ENCODE results near the gene TRIML2.

The TRIML2 gene

DNA sequence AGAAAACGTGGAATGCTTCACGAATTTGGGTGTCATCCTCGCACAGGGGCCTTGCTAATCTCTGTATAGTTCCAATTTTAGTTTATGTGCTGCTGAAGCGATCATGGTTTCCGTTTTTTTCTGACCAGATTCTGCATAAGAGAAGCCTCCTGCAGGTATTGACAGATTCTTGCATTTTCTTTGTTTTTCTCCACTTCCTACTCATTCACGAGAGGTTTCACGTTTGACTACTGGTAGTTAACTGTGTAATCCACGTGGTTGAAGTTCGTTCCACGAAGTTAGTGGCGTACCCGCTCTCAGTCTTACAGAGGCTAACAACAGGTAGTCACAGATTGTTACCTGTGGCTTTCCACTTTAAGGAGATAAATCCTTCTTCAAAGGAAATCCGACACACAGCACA, 12.1 kb upstream of the TRIML2 start:
- no peak for TF ChIP-seq ZFX (IDR thresholded peaks at IDR 0.05)
- TF ChIP-seq, protein P1, sequence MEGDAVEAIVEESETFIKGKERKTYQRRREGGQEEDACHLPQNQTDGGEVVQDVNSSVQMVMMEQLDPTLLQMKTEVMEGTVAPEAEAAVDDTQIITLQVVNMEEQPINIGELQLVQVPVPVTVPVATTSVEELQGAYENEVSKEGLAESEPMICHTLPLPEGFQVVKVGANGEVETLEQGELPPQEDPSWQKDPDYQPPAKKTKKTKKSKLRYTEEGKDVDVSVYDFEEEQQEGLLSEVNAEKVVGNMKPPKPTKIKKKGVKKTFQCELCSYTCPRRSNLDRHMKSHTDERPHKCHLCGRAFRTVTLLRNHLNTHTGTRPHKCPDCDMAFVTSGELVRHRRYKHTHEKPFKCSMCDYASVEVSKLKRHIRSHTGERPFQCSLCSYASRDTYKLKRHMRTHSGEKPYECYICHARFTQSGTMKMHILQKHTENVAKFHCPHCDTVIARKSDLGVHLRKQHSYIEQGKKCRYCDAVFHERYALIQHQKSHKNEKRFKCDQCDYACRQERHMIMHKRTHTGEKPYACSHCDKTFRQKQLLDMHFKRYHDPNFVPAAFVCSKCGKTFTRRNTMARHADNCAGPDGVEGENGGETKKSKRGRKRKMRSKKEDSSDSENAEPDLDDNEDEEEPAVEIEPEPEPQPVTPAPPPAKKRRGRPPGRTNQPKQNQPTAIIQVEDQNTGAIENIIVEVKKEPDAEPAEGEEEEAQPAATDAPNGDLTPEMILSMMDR (conservative IDR thresholded peaks at IDR 0.05) = no peak
- no peak overlapping the region for H3K27ac ChIP-seq

DNA sequence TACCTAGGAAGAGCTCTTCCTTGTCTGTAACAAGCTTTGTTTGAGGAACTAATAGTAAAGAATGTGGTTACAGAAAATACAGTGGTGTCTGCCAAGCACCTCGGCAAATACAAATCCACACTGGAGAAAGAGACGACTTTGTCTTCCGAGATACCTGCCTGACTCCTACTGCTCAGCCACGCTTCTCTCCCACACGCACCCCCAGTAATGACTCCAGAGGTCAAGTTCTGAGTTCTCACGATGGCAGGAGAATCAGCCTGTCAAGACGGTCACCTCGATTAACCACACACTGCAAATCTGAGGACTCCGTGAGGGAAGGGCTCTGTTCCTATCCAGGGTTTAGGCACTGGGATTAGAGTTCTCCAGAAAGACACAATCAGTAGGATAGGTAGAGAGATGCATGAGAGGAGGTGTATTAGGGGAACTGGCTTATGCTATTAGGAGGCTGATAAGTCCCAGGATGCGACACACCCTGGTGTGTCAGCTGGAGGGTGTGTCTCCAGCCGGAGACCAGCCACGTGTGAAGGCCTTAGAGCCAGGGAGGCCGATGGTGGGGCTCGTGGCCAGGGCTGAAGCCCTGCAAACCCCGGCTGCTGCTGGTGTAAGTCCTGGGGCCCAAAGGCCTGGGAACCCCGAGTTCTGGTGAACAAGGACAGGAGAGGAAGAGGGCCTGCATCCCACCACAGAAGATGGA, 8.4 kb upstream of the TRIML2 start:
- H3K27ac ChIP-seq = no peak overlapping the region

DNA sequence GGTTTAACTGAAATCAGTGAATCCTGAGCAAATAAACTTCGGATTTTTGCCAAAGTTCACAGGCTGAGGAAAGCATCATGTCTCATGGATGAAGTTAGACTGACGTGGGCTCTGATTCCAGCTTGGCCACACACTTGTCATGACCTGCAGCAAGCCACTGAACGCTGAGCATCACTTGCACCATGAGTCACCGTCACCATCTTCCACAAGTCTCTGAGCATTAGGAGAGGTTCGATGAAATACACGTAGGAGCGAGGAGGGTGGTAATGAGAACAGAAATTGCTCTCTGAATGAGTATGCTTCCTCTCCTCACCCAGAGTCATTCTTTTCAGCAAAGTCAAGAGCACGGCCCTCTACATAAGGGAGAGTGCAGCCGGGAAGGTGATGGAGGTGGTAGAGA, 3.8 kb upstream of the TRIML2 start:
- no peak overlapping the region for H3K27ac ChIP-seq
- TF ChIP-seq, protein P1 (conservative IDR thresholded peaks at IDR 0.05) = no peak
- TF ChIP-seq ZFX (IDR thresholded peaks at IDR 0.05) = no peak

More for the DNA sequence above, 8.4 kb upstream of the TRIML2 start:
- TF ChIP-seq, protein P1 (conservative IDR thresholded peaks at IDR 0.05) = no peak
- no peak for TF ChIP-seq ZFX (IDR thresholded peaks at IDR 0.05)

DNA sequence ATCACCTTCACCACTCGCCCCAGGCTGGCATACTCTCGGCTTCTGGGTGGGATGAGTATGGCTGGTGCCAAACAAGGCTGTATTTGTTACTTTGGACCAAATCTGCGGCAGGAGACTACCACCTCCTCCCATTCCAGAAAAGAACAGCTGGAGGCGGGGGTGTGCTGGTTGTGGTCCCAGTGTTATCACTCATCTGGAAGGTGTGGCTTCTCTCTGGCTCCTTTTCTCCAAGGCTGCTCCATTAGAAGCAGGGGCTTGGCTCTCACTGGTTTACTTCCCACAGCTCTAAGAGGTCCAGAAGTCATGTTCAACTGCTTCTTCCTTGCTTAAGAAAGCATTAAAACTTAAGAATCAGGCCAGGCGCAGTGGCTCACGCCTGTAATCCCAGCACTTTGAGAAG, 2.6 kb upstream of the TRIML2 start:
- H3K27ac ChIP-seq = no peak overlapping the region
- TF ChIP-seq, protein P1 (conservative IDR thresholded peaks at IDR 0.05) = no peak
- no peak for TF ChIP-seq ZFX (IDR thresholded peaks at IDR 0.05)

DNA sequence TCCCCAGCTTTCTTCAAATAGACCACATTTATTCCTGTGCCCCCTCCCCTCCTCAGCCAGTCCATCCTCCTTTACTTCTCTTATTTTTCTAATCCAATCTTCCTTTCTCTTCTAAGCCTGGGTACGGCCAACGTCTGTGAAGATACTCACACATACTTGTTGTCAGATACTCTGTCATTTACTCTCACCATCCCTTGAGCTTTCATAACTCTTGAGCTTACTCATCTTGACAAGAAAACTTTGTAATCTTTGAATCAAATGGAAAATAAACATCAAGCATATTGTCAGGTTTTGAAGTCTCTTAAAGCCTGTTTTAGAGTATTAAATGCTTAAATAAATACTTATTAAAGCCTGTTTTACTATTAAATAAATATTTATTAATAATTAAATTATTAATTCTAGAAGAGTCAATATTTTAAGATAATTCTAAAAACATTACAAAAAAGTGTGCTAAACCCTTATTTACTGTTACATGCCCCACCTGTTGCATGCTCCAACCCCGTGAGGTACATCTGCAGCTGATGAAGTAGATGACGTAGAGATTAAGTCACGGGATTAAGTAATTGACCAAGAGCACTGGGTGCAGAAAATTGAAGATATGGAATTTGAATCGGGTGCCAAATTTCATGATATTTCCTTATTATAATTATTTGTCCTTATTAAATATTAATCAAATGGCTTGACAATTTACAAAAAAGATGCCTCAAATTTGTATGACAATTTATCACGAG, 1.5 kb upstream of the TRIML2 start:
- TF ChIP-seq ZFX (IDR thresholded peaks at IDR 0.05) = no peak
- TF ChIP-seq, protein P1 (conservative IDR thresholded peaks at IDR 0.05) = no peak
- H3K27ac ChIP-seq = no peak overlapping the region

DNA sequence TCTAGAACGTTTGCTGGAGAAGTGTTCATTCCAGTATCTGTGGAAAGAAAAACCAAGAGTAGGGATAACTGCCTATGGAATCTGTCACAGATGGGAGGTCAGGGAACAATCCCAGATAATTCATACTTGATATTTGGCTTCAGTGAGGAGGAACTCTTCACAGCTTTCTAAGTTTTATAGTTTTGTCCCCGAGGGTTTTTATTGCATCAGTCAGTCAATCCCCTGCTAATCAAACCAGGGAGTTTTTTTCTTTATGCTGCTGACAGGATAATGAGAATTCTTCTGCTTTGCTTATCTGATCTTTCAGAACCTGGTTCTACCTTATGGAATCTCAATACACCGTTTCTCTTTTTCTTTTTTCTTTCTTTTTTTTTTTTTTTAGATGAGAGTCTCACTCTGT, 633 bp upstream of the TRIML2 start:
- H3K27ac ChIP-seq = no peak overlapping the region
- TF ChIP-seq, protein P1 (conservative IDR thresholded peaks at IDR 0.05) = no peak
- TF ChIP-seq ZFX (IDR thresholded peaks at IDR 0.05) = no peak

Data from C4-2B (cell line).